Upper lobe of left lung (tissue), 6 donors: Measurements from ENCODE around the gene USP48. TPM values are rescaled to one million over a fixed set of nuclear protein-coding genes. Genes with fewer than 3 reads are reported as not detected.

Source experiments
- ATAC-seq, 2 donors: fragments of 200-7000 bp; cut with Tn5 transposase; one replicate each; pipeline ENCODE4 v1.9.1; 2022; ENCODE audit warnings: mild to moderate bottlenecking in 2 of 2, moderate library complexity in 2 of 2; ENCODE audit not compliant: low FRiP score in 2 of 2
- DNase-seq, 2 donors: peaks; one replicate each; pipeline ENCODE4 v3.0.0-alpha.2; 2019 to 2020
- H3K27ac ChIP-seq, 4 donors: fragments of 200-600 bp; sonication (generic); one replicate each; pipeline ENCODE4 v1.5.1; 2016 to 2019
- H3K27me3 ChIP-seq, 4 donors: fragments of 200-600 bp; sonication (generic); one replicate each; pipeline ENCODE4 v1.5.1; 2017 to 2019
- H3K36me3 ChIP-seq, 4 donors: fragments of 200-600 bp; sonication (generic); one replicate each; pipeline ENCODE4 v1.5.1; 2016 to 2019
- H3K4me1 ChIP-seq, 4 donors: fragments of 200-600 bp; sonication (generic); one replicate each; pipeline ENCODE4 v1.5.1; 2018 to 2019
- H3K4me3 ChIP-seq, 4 donors: fragments of 200-600 bp; sonication (generic); one replicate each; pipeline ENCODE4 v1.5.1; 2017 to 2019; ENCODE audit warnings: mild to moderate bottlenecking in 2 of 4, moderate library complexity in 1 of 4
- H3K9me3 ChIP-seq, 4 donors: fragments of 200-600 bp; sonication (generic); one replicate each; pipeline ENCODE4 v1.5.1; 2018 to 2019
- CTCF ChIP-seq, 6 experiments: fragments of 450-650 bp in 4 of 6; fragments of 200-600 bp in 2 of 6; sonication (generic) in 2 of 6; IDR thresholded peaks; one replicate each; pipeline ENCODE4 v1.5.1; 2016 to 2019; ENCODE audit warnings: antibody characterized with exemption in 6 of 6
- EP300 ChIP-seq, 4 donors: sonication (generic); formaldehyde crosslinking; IDR thresholded peaks; one replicate each; pipeline ENCODE4 v1.5.1; 2017; ENCODE audit warnings: antibody characterized with exemption in 4 of 4, control low read depth in 2 of 4
- POLR2A ChIP-seq, 4 donors: fragments of 450-650 bp; IDR thresholded peaks; one replicate each; pipeline ENCODE4 v1.5.1; 2016 to 2017; ENCODE audit warnings: antibody characterized with exemption in 4 of 4, mild to moderate bottlenecking in 2 of 4
- POLR2AphosphoS5 ChIP-seq, 2 donors: sonication (generic); formaldehyde crosslinking; IDR thresholded peaks; one replicate each; pipeline ENCODE4 v1.5.1; 2017; ENCODE audit warnings: antibody characterized with exemption in 2 of 2
- WGBS, 2 donors: methylation state at CpG; one replicate each; pipeline ENCODE4 v1.1.5; 2017 to 2018; 5-methylcytosine and 5-hydroxymethylcytosine counted together
- total RNA-seq, 6 donors: library from RNA; depleted of rRNA in 4 of 6; stranded (reverse); fragments of >200 nt in 4 of 6; gene quantifications; one replicate each; pipeline versions ENCODE4 v1.1.0 to v1.2.1, GENCODE V29; 2016 to 2021
- donor health status: DM: no; HTN: no; CAD: no; lungs with moderate emphysema.
- donor health status: DM: no; HTN: yes; CAD: no; lungs with severe emphysema.

The USP48 gene
- total RNA-seq, 6 donors from 2014 or later: 39.1 to 173 (median 53.4) TPM

- Histone ChIP-seq H3K4me3 (peak overlapping the region in 3 of 4 donors; percentile 38 to 52 (median 50)), H3K36me3 (no peaks in the 10 kb centered on the region), H3K4me1 (peaks cover 25 to 49% (median 36%) of the 10 kb centered on the region in 4 donors), H3K27ac (no peak overlapping the region), H3K9me3 (no peaks in the 10 kb centered on the region), H3K27me3 (peaks cover 0 to 23% (median 13%) of the 10 kb centered on the region in 4 donors)
- peak in 1 of 2 donors; percentile 71 for DNase-seq
- WGBS, 2 donors: 9 to 10% methylated on average over 6 to 15 of the region's 33 CpGs
- TF ChIP-seq POLR2AphosphoS5 (IDR thresholded peaks at IDR 0.05) (no peak), POLR2A (IDR thresholded peaks at IDR 0.05) (no peak)
- ATAC-seq: no peak
Observed at GRCh38 chr1:21668232-21668950, 114.6 kb downstream of the USP48 start.

- WGBS, 2 donors: 80 to 90% methylated on average over 9 to 11 of the region's 11 CpGs
- DNase-seq (no peak), ATAC-seq (no peak)
- Histone ChIP-seq H3K9me3 (no peaks in the 10 kb centered on the region), H3K4me1 (peaks cover 17 to 41% (median 28%) of the 10 kb centered on the region in 4 donors), H3K27ac (no peak overlapping the region), H3K36me3 (no peaks in the 10 kb centered on the region), H3K4me3 (no peak overlapping the region), H3K27me3 (peaks cover 0 to 23% (median 13%) of the 10 kb centered on the region in 4 donors)
- TF ChIP-seq CTCF (IDR thresholded peaks at IDR 0.05): no peak
- no peak for TF ChIP-seq POLR2AphosphoS5 (IDR thresholded peaks at IDR 0.05)
- no peak for TF ChIP-seq EP300 (IDR thresholded peaks at IDR 0.05)
- TF ChIP-seq POLR2A (IDR thresholded peaks at IDR 0.05): no peak
Observed at GRCh38 chr1:21667348-21668231, 115.4 kb downstream of the USP48 start.

GRCh38 chr1:21666576-21667320 lies 116.2 kb downstream of the USP48 start:
- H3K4me3 ChIP-seq: no peak overlapping the region
- H3K36me3 ChIP-seq: no peaks in the 10 kb centered on the region
- ATAC-seq (no peak), DNase-seq (no peak)
- H3K9me3 ChIP-seq: no peaks in the 10 kb centered on the region
- peaks cover 14 to 33% (median 23%) of the 10 kb centered on the region in 4 donors for H3K4me1 ChIP-seq
- TF ChIP-seq POLR2AphosphoS5 (IDR thresholded peaks at IDR 0.05) (no peak), CTCF (IDR thresholded peaks at IDR 0.05) (no peak), EP300 (IDR thresholded peaks at IDR 0.05) (no peak), POLR2A (IDR thresholded peaks at IDR 0.05) (no peak)
- H3K27ac ChIP-seq: no peak overlapping the region
- 63 to 65% methylated on average over 15 to 22 of the region's 22 CpGs for WGBS, 2 donors
- peaks cover 0 to 23% (median 13%) of the 10 kb centered on the region in 4 donors for H3K27me3 ChIP-seq

- Histone ChIP-seq H3K4me1 (peaks cover 14 to 30% (median 20%) of the 10 kb centered on the region in 4 donors), H3K9me3 (no peaks in the 10 kb centered on the region), H3K36me3 (no peaks in the 10 kb centered on the region), H3K27ac (no peak overlapping the region), H3K4me3 (no peak overlapping the region), H3K27me3 (peaks cover 0 to 23% (median 13%) of the 10 kb centered on the region in 4 donors)
- no peak for DNase-seq
- no peak for ATAC-seq
- 60 to 67% methylated on average over 5 to 7 of the region's 8 CpGs for WGBS, 2 donors
- TF ChIP-seq POLR2A (IDR thresholded peaks at IDR 0.05) (no peak), POLR2AphosphoS5 (IDR thresholded peaks at IDR 0.05) (no peak), EP300 (IDR thresholded peaks at IDR 0.05) (no peak), CTCF (IDR thresholded peaks at IDR 0.05) (no peak)
Observed at GRCh38 chr1:21665711-21666575, 117.0 kb downstream of the USP48 start.
